Tibial artery (tissue), 4 donors: ENCODE results near the gene NOD2.

Source experiments
- DNase-seq, 2 donors: peaks; one replicate each; pipeline ENCODE4 v3.0.0-alpha.2; 2019
- H3K27ac ChIP-seq, 2 donors: fragments of 200-600 bp; sonication (generic) in 1 of 2; 1 replicate in 1 of 2; 2 replicates in 1 of 2; pipeline ENCODE4 v1.5.1; 2018 to 2019; ENCODE audit warnings: mild to moderate bottlenecking in 1 of 2
- H3K27me3 ChIP-seq, 2 donors: fragments of 200-600 bp; sonication (generic) in 1 of 2; one replicate each; pipeline versions ENCODE4 v1.5.1 to v1.6.0; 2016 to 2019
- H3K36me3 ChIP-seq, 3 donors: fragments of 200-600 bp; sonication (generic) in 2 of 3; one replicate each; pipeline ENCODE4 v1.5.1; 2016 to 2019; ENCODE audit warnings: mild to moderate bottlenecking in 2 of 3
- H3K4me1 ChIP-seq, 4 donors: fragments of 200-600 bp; sonication (generic) in 2 of 4; 1 replicate in 3 of 4; 2 replicates in 1 of 4; pipeline ENCODE4 v1.5.1; 2016 to 2019
- H3K4me3 ChIP-seq, 2 donors: fragments of 200-600 bp; sonication (generic) in 1 of 2; 1 replicate in 1 of 2; 2 replicates in 1 of 2; pipeline ENCODE4 v1.5.1; 2018 to 2019; ENCODE audit warnings: mild to moderate bottlenecking in 2 of 2
- H3K9me3 ChIP-seq, 3 donors: fragments of 200-600 bp; sonication (generic) in 1 of 3; one replicate each; pipeline ENCODE4 v1.5.1; 2016 to 2019
- intact Hi-C: fragments of 100-400 bp; cut with DNase I; formaldehyde crosslinking; loops from one replicate; pipeline ENCODE4 v1.15.0; 2023; ENCODE audit warnings: low total_unique reads
- TF ChIP-seq, protein P1 (sequence below), 2 experiments: fragments of 200-600 bp in 1 of 2; fragments of 450-650 bp in 1 of 2; IDR thresholded peaks; one replicate each; pipeline ENCODE4 v1.5.1; 2017 to 2019; ENCODE audit warnings: antibody characterized with exemption in 2 of 2, mild to moderate bottlenecking in 1 of 2, moderate library complexity in 1 of 2

The NOD2 gene

GRCh38 chr16:50690177-50690576 is 3.2 kb upstream of the NOD2 start:
- intact Hi-C loops, result loop anchor here (10.0 kb wide), 1 partner anchor 55 kb away; the partner anchor contains the start of gene CYLD
- peaks cover 0 to 17% (median 8%) of the 10 kb centered on the region in 4 donors for H3K4me1 ChIP-seq
- no peaks in the 10 kb centered on the region for H3K9me3 ChIP-seq
- TF ChIP-seq, protein P1, sequence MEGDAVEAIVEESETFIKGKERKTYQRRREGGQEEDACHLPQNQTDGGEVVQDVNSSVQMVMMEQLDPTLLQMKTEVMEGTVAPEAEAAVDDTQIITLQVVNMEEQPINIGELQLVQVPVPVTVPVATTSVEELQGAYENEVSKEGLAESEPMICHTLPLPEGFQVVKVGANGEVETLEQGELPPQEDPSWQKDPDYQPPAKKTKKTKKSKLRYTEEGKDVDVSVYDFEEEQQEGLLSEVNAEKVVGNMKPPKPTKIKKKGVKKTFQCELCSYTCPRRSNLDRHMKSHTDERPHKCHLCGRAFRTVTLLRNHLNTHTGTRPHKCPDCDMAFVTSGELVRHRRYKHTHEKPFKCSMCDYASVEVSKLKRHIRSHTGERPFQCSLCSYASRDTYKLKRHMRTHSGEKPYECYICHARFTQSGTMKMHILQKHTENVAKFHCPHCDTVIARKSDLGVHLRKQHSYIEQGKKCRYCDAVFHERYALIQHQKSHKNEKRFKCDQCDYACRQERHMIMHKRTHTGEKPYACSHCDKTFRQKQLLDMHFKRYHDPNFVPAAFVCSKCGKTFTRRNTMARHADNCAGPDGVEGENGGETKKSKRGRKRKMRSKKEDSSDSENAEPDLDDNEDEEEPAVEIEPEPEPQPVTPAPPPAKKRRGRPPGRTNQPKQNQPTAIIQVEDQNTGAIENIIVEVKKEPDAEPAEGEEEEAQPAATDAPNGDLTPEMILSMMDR (IDR thresholded peaks at IDR 0.05), result no peak
- no peaks in the 10 kb centered on the region for H3K27me3 ChIP-seq
- H3K27ac ChIP-seq, result no peak overlapping the region
- no peak for DNase-seq
- no peak overlapping the region for H3K4me3 ChIP-seq
- no peaks in the 10 kb centered on the region for H3K36me3 ChIP-seq

DNA sequence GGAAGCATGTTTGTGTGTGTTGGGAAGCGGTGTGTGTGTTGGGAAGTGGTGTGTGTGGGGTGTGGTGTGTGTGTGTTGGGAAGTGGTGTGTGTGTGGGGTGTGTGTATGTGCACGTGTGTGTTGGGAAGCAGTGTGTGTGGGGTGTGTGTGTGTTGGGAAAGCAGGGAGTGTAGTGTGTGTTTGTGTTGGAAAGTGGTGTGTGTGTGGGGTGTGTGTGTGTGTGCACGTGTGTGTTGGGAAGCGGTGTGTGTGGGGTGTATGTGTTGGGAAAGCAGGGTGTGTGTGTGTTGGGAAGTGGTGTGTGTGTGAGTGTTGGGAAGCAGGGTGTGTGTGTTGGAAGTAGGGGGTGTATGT is 785 bp upstream of the NOD2 start:
- Histone ChIP-seq H3K36me3 (no peaks in the 10 kb centered on the region), H3K9me3 (no peaks in the 10 kb centered on the region), H3K27me3 (no peaks in the 10 kb centered on the region), H3K4me3 (no peak overlapping the region), H3K4me1 (peaks cover 0 to 30% (median 18%) of the 10 kb centered on the region in 4 donors), H3K27ac (no peak overlapping the region)
- intact Hi-C loops, result loop anchor here (10.0 kb wide), 1 partner anchor 52 kb away; the partner anchor contains the start of gene CYLD
- DNase-seq, result peak in 1 of 2 donors; percentile 17
- TF ChIP-seq, protein P1 (IDR thresholded peaks at IDR 0.05), result no peak

- no peaks in the 10 kb centered on the region for H3K36me3 ChIP-seq
- H3K4me1 ChIP-seq, result peaks cover 0 to 36% (median 19%) of the 10 kb centered on the region in 4 donors
- intact Hi-C loops, result loop anchor here (10.0 kb wide), 1 partner anchor 51 kb away; the partner anchor contains the start of gene CYLD
- no peak overlapping the region for H3K4me3 ChIP-seq
- no peaks in the 10 kb centered on the region for H3K27me3 ChIP-seq
- no peak overlapping the region for H3K27ac ChIP-seq
- H3K9me3 ChIP-seq, result no peaks in the 10 kb centered on the region
- TF ChIP-seq, protein P1 (IDR thresholded peaks at IDR 0.05), result no peak
- peak in 1 of 2 donors; percentile 57 for DNase-seq
Measured at GRCh38 chr16:50694206-50694605, 800 bp downstream of the NOD2 start.

GRCh38 chr16:50695017-50696000 is 1.9 kb downstream of the NOD2 start:
- Histone ChIP-seq H3K27ac (no peak overlapping the region), H3K27me3 (no peaks in the 10 kb centered on the region), H3K4me3 (no peak overlapping the region), H3K36me3 (no peaks in the 10 kb centered on the region), H3K9me3 (no peaks in the 10 kb centered on the region), H3K4me1 (peaks cover 0 to 36% (median 19%) of the 10 kb centered on the region in 4 donors)
- DNase-seq, result peak; percentile 61 to 72
- intact Hi-C loops, result loop anchor here (10.0 kb wide), 1 partner anchor 49 kb away; the partner anchor contains the start of gene CYLD
- TF ChIP-seq, protein P1 (IDR thresholded peaks at IDR 0.05), result no peak

DNA sequence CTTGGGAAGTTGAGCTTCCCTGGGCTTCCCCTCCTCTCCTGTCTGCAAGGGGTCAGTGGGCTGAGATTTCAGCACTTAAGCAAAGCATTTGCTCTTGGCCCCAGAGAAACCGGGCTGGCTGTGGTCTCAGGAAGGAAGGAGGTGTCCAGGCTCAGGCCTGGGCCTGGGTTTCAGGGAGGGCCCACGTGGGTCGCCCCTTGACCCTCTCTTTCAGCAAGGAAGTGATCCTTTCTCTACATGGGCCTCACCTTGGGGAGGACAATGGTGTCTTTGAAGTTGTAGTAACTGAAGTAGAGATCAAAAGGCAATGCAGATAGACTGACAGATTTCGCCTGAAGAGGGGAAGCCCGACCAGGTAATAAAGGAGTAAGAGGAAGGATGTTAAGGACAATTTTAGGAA is 2.7 kb downstream of the NOD2 start:
- intact Hi-C loops, result loop anchor here (10.0 kb wide), 1 partner anchor 49 kb away; the partner anchor contains the start of gene CYLD
- H3K4me3 ChIP-seq, result no peak overlapping the region
- TF ChIP-seq, protein P1 (IDR thresholded peaks at IDR 0.05), result no peak
- peaks cover 0 to 36% (median 19%) of the 10 kb centered on the region in 4 donors for H3K4me1 ChIP-seq
- peak overlapping the region; percentile 0 to 60 for H3K27ac ChIP-seq
- H3K27me3 ChIP-seq, result no peaks in the 10 kb centered on the region
- no peaks in the 10 kb centered on the region for H3K36me3 ChIP-seq
- peak in 1 of 2 donors; percentile 49 for DNase-seq
- H3K9me3 ChIP-seq, result no peaks in the 10 kb centered on the region
